ENCODE data around the gene MACF1. TPM values are rescaled to one million over a fixed set of nuclear protein-coding genes. Genes with fewer than 3 reads are reported as not detected.

MACF1 gene
- total RNA-seq, 2 experiments from 2014 or later: 248 to 252 TPM

GRCh38 chr1:39533442-39533841, 328.9 kb downstream of the MACF1 start:
- Histone ChIP-seq H3K36me3 (ENCODE audit: insufficient read depth, low read length) (peaks cover 19% of the 10 kb centered on the region), H3K27me3 (ENCODE audit: control insufficient read depth in 1 of 2, insufficient read depth in 2 of 2, low read length in 2 of 2) (no peaks in the 10 kb centered on the region), H3K4me1 (ENCODE audit: insufficient read depth, low read length) (no peaks in the 10 kb centered on the region), H3K4me3 (ENCODE audit: low read length) (no peak overlapping the region), H3K9me3 (ENCODE audit: control insufficient read depth in 1 of 2, insufficient read depth in 1 of 2, low read length in 2 of 2) (no peaks in the 10 kb centered on the region), H3K27ac (ENCODE audit: low read depth in 1 of 2, low read length in 2 of 2) (no peak overlapping the region)
- ChIA-PET POLR2A (no interaction called here), CTCF (no interaction called here)
- Mint-ChIP-seq H3K36me3 (ENCODE audit: low read depth) (peaks cover 64% of the 10 kb centered on the region), H3K27me3 (no peaks in the 10 kb centered on the region), H3K27ac (no peak overlapping the region), H3K4me1 (ENCODE audit: low read depth) (no peaks in the 10 kb centered on the region), H3K9me3 (no peaks in the 10 kb centered on the region), H3K4me3 (no peak overlapping the region)
- ATAC-seq (ENCODE audit: poor library complexity) (no peak), DNase-seq (no peak)
- intact Hi-C loops (cut with DNase I, micrococcal nuclease): no loop called here
- TF ChIP-seq, protein P1, sequence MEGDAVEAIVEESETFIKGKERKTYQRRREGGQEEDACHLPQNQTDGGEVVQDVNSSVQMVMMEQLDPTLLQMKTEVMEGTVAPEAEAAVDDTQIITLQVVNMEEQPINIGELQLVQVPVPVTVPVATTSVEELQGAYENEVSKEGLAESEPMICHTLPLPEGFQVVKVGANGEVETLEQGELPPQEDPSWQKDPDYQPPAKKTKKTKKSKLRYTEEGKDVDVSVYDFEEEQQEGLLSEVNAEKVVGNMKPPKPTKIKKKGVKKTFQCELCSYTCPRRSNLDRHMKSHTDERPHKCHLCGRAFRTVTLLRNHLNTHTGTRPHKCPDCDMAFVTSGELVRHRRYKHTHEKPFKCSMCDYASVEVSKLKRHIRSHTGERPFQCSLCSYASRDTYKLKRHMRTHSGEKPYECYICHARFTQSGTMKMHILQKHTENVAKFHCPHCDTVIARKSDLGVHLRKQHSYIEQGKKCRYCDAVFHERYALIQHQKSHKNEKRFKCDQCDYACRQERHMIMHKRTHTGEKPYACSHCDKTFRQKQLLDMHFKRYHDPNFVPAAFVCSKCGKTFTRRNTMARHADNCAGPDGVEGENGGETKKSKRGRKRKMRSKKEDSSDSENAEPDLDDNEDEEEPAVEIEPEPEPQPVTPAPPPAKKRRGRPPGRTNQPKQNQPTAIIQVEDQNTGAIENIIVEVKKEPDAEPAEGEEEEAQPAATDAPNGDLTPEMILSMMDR (IDR thresholded peaks at IDR 0.05): no peak

Other genes with a start within 250 kb of the MACF1 start
- gene AKIRIN1, start 213.4 kb upstream of the MACF1 start, total RNA-seq: 100 to 1,000 TPM; 108 to 112 TPM
- 100 to 1,000 TPM; 153 to 156 TPM for gene NDUFS5, start 178.3 kb upstream of the MACF1 start, total RNA-seq